Panc1 (cell line): Measurements from ENCODE around the gene ZDHHC11B.
"Not testable (repeated sequence)": the region's sequence is repeated elsewhere in the genome, so short reads cannot be mapped to it uniquely, and the experiment has no call there.

Experiments used
- POLR2AphosphoS5 ChIP-seq: IDR thresholded peaks from 2 replicates; pipeline ENCODE4 v1.6.1; 2012; ENCODE audit warnings: mild to moderate bottlenecking, low read depth, low read length, moderate library complexity
- REST ChIP-seq, 2 experiments: IDR thresholded peaks; 2 replicates each; pipeline ENCODE4 v1.6.1; 2011 to 2012; ENCODE audit warnings: low read depth in 2 of 2, control low read depth in 1 of 2, low read length in 1 of 2, mild to moderate bottlenecking in 1 of 2, moderate library complexity in 1 of 2; ENCODE audit not compliant: insufficient read depth in 1 of 2
- SIN3A ChIP-seq: IDR thresholded peaks from 2 replicates; pipeline ENCODE4 v1.6.1; 2012; ENCODE audit warnings: low read depth, mild to moderate bottlenecking, low read length, moderate library complexity, borderline replicate concordance; ENCODE audit not compliant: insufficient read depth
- TCF7L2 ChIP-seq: IDR thresholded peaks from 2 replicates; pipeline ENCODE4 v1.6.1; 2011; ENCODE audit warnings: mild to moderate bottlenecking, low read depth, low read length, inconsistent platforms
- TF ChIP-seq, protein P1 (sequence below): fragments of 450-650 bp; IDR thresholded peaks from 2 replicates; pipeline ENCODE4 v1.5.1; 2017; ENCODE audit warnings: mild to moderate bottlenecking

GRCh38 chr5:694042-694431 lies 90.5 kb downstream of the ZDHHC11B start:
- TF ChIP-seq, protein P1, sequence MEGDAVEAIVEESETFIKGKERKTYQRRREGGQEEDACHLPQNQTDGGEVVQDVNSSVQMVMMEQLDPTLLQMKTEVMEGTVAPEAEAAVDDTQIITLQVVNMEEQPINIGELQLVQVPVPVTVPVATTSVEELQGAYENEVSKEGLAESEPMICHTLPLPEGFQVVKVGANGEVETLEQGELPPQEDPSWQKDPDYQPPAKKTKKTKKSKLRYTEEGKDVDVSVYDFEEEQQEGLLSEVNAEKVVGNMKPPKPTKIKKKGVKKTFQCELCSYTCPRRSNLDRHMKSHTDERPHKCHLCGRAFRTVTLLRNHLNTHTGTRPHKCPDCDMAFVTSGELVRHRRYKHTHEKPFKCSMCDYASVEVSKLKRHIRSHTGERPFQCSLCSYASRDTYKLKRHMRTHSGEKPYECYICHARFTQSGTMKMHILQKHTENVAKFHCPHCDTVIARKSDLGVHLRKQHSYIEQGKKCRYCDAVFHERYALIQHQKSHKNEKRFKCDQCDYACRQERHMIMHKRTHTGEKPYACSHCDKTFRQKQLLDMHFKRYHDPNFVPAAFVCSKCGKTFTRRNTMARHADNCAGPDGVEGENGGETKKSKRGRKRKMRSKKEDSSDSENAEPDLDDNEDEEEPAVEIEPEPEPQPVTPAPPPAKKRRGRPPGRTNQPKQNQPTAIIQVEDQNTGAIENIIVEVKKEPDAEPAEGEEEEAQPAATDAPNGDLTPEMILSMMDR, result not testable (repeated sequence)
- not testable (repeated sequence) for TF ChIP-seq POLR2AphosphoS5; REST (IDR thresholded peaks at IDR 0.05; ENCODE audit: insufficient read depth in 1 of 2, low read depth in 2 of 2, low read length in 1 of 2); SIN3A; TCF7L2
